Astrocyte (in vitro differentiated cells and primary cell): Measurements from ENCODE around the gene CLASRP.

Experiments used
- CTCF ChIP-seq: IDR thresholded peaks from 2 replicates; pipeline ENCODE4 v1.5.1; 2011; ENCODE audit warnings: low read depth, mild to moderate bottlenecking, inconsistent platforms, low read length, moderate library complexity; ENCODE audit not compliant: insufficient read depth
- EZH2 ChIP-seq: IDR thresholded peaks from 2 replicates; pipeline ENCODE4 v1.6.1; 2012; ENCODE audit warnings: mild to moderate bottlenecking, low read length, inconsistent platforms; ENCODE audit not compliant: insufficient read depth

DNA sequence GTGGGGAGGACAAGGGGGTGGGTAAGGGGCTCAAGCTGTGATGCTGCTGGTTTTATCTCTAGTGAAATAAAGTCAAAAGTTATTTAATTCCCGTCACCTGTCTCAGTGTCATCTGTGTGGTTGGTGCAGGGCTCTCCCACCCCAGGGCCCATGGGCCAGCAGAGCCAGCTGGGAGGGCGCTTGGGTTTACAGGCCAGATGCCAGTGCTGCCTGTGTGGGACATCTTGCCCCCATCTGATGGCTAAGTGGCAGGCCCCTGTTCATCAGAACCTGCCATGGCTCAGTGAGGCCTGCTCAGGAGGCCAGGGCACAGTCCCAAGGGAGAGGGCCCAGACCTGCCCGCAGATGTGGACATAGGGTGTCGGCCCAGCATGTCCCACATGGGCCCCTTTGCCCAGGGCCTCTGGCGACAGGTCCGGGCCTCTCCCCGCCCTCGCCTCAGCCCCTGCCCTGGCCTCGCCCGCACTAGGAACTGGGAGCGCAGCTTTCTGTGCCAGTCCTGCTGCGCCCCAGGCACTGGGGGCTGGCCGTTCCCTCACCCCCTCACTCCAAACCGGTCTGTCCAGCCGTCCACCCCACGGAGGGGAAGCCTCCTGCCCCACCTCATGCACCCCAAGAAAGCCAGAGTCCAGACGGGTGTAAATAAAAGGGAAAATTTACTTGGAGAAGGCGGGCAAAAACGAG lies 32.2 kb downstream of the CLASRP start:
- no peak for TF ChIP-seq CTCF
- TF ChIP-seq EZH2 = no peak
